ENCODE results near the gene USF3. TPM values are rescaled to one million over a fixed set of nuclear protein-coding genes. Genes with fewer than 3 reads are reported as not detected.
A peak's percentile ranks its signal among the peaks of the same experiment; 100 is the strongest.

The USF3 gene
- total and polyA plus RNA-seq, 9 donors, result 4.8 to 18.7 (median 15.6) TPM

DNA sequence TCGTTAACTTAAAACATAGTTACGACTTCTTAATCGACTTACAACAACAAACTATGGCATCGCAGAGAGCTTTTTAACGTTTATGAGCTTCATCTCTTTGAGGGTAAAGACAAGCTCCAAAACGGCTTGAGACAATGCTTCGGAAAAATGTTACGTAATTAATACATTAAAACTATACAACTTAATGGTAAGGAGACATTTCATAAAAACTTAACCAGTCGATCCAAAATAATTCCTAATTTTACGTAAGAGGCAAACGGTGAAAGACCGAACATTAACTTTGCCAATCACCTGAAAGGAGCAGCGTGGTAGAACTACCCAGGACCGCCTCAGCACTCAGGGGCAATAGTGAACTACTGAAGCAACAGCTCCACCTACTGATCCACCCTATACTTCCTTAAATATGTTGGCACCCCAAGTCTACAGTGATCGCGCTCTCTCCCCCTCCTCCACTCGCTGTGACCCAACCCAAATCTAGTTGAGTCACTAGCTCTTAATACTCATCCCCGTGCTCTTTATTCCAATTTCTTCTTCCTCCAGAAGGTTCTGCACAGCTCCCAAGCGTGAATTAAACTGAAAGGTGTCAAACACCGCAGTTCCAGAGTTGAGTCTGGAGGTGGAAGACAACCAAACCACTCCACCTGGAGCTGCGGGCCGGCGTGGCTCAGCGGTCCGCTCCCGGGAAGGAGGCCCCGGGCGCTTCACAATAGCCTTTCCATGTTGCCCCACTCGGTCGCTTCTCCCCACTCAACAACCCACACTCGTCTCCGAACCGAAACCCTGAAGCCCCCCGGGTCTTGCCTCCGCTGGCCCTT is 48.7 kb upstream of the USF3 start:
- H3K36me3 ChIP-seq, result no peaks in the 10 kb centered on the region
- intact Hi-C loops (cut with DNase I), result loop anchor here in 1 of 4 donors (5.0 kb wide), 2 partner anchors 1183 to 1402 kb away; partner anchors contain the start of genes ATG3, SLC35A5 and ZBTB20
- no peaks in the 10 kb centered on the region for H3K9me3 ChIP-seq
- DNase-seq, result peak; percentile 50 to 79 (median 66)
- TF ChIP-seq EP300 (IDR thresholded peaks at IDR 0.05), result no peak
- TF ChIP-seq, protein P1, sequence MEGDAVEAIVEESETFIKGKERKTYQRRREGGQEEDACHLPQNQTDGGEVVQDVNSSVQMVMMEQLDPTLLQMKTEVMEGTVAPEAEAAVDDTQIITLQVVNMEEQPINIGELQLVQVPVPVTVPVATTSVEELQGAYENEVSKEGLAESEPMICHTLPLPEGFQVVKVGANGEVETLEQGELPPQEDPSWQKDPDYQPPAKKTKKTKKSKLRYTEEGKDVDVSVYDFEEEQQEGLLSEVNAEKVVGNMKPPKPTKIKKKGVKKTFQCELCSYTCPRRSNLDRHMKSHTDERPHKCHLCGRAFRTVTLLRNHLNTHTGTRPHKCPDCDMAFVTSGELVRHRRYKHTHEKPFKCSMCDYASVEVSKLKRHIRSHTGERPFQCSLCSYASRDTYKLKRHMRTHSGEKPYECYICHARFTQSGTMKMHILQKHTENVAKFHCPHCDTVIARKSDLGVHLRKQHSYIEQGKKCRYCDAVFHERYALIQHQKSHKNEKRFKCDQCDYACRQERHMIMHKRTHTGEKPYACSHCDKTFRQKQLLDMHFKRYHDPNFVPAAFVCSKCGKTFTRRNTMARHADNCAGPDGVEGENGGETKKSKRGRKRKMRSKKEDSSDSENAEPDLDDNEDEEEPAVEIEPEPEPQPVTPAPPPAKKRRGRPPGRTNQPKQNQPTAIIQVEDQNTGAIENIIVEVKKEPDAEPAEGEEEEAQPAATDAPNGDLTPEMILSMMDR (IDR thresholded peaks at IDR 0.05), result peak; percentile 10 to 64 (median 45)
- TF ChIP-seq POLR2A (IDR thresholded peaks at IDR 0.05), result no peak
- 1% methylated on average over 35 of the region's 35 CpGs for WGBS, 3 donors
- peak overlapping the region; percentile 91 for H3K4me3 ChIP-seq
- no peaks in the 10 kb centered on the region for H3K27me3 ChIP-seq
- peak overlapping the region; percentile 80 to 99 for H3K27ac ChIP-seq
- peaks cover 7% of the 10 kb centered on the region for H3K4me1 ChIP-seq (ENCODE audit: insufficient read depth)

DNA sequence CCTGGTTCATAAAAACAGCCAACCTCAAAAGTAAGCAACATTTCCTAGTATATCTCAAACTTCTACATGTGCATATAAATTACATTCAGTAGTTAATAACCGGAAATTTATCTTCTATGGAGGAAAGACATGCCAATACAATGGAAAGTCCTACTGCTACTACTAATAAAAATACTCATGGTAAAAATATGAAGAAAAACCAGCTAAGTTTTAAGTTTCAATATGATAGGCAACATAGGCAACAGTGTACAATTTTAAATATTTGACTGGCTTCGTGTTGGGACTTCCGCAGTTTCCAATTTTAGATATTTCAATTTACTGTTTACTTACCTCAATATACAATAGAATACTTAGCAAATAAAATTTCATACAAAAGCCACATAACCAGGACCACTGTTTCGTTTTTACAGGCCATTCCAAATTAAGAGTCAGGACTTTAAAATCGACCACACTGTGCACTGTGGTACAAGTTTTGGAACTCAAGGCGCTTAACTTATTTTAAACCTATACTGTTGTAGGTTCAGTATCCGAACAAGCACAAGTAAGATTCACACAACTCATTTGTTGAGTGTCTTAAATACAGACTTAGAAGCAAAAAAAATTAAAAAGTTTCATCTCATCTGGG is 46.7 kb upstream of the USF3 start:
- WGBS, 3 donors, result 69 to 71% (median 70%) methylated on average over 7 of the region's 7 CpGs
- H3K27ac ChIP-seq, result no peak overlapping the region
- no peaks in the 10 kb centered on the region for H3K36me3 ChIP-seq
- H3K4me3 ChIP-seq, result no peak overlapping the region
- no peaks in the 10 kb centered on the region for H3K27me3 ChIP-seq
- intact Hi-C loops (cut with DNase I), result no loop called here
- TF ChIP-seq, protein P1 (IDR thresholded peaks at IDR 0.05), result no peak
- TF ChIP-seq EP300 (IDR thresholded peaks at IDR 0.05) (no peak), POLR2A (IDR thresholded peaks at IDR 0.05) (no peak)
- H3K9me3 ChIP-seq, result no peaks in the 10 kb centered on the region
- peaks cover 5% of the 10 kb centered on the region for H3K4me1 ChIP-seq (ENCODE audit: insufficient read depth)
- DNase-seq, result no peak

DNA sequence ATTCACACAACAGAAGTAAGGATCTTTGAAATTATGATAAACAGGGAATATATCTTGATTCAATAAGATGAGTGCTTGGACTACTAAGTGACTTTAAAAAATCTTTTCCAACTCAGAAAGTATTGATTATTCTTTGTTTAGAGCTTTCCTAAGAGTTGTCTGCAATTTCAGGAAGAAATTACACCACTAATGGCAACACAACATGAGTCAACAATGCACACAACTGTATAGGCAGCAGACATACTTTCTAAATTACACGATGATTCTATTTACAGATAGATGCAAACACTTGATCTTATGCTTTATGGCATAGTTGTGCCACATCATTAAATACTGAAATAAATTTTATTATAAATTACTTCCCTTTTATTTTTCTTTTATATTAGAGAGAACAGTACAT is 45.2 kb upstream of the USF3 start:
- intact Hi-C loops (cut with DNase I), result no loop called here
- 88 to 95% (median 90%) methylated on average over 1 of the region's 1 CpG for WGBS, 3 donors

DNA sequence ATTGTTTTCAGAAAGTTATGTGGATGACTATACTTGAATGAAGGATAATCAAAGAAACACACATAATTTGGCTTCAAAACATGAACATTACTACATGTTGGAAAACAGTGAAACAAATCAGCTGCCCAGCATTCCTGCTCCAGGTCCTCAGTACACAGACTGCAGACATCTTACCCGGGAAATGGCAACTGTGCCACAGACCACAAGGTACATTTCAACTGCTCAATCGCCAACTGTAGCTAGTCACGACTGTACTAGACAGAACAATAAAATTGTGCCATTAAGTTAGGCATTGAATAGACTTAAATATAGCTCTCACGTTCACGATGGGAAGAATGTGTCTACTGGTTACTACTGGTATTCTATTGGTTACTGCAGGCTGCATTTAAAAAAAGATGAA is 44.6 kb upstream of the USF3 start:
- no peak for DNase-seq
- Histone ChIP-seq H3K36me3 (no peaks in the 10 kb centered on the region), H3K27me3 (no peaks in the 10 kb centered on the region), H3K4me1 (ENCODE audit: insufficient read depth) (peaks cover 5% of the 10 kb centered on the region), H3K27ac (no peak overlapping the region), H3K9me3 (no peaks in the 10 kb centered on the region), H3K4me3 (no peak overlapping the region)
- WGBS, 3 donors, result 62 to 66% (median 64%) methylated on average over 5 of the region's 5 CpGs
- intact Hi-C loops (cut with DNase I), result no loop called here
- TF ChIP-seq, protein P1 (IDR thresholded peaks at IDR 0.05), result no peak
- TF ChIP-seq EP300 (IDR thresholded peaks at IDR 0.05), result no peak
- no peak for TF ChIP-seq POLR2A (IDR thresholded peaks at IDR 0.05)

More for the DNA sequence above, 45.2 kb upstream of the USF3 start:
- no peak overlapping the region for H3K27ac ChIP-seq
- H3K4me3 ChIP-seq, result no peak overlapping the region
- peaks cover 5% of the 10 kb centered on the region for H3K4me1 ChIP-seq (ENCODE audit: insufficient read depth)
- no peaks in the 10 kb centered on the region for H3K27me3 ChIP-seq
- H3K9me3 ChIP-seq, result no peaks in the 10 kb centered on the region
- no peak for DNase-seq
- no peaks in the 10 kb centered on the region for H3K36me3 ChIP-seq
- TF ChIP-seq, protein P1 (IDR thresholded peaks at IDR 0.05), result no peak
- TF ChIP-seq POLR2A (IDR thresholded peaks at IDR 0.05), result no peak
- no peak for TF ChIP-seq EP300 (IDR thresholded peaks at IDR 0.05)

Data from ovary (tissue), 9 donors.